Measurements from ENCODE around the gene TDRKH. TPM values are rescaled to one million over a fixed set of nuclear protein-coding genes. Genes with fewer than 3 reads are reported as not detected.
A peak's percentile ranks its signal among the peaks of the same experiment; 100 is the strongest.

Gene TDRKH
- total and polyA plus RNA-seq, 2 experiments from 2014 or later = 10.2 to 25.6 TPM

DNA sequence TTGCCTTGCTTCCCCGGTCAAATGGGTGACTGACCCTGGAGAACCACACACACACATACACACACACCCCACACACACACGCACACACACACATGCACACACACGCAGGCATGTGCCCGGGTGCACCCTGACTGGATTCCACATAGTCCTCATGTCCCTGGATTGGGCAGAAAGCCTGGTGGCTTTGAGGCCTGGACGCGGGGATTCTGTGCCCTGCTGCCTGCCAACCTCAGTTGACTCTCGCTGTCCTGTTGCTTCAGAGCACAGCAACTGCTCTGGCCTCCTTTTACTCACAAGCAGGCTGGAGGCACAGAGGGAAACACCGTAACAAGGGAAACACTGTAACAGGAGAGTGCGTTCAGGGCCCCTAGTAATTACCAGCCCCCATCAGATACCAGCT is 34.9 kb upstream of the TDRKH start (continued):
- TF ChIP-seq, protein P1, sequence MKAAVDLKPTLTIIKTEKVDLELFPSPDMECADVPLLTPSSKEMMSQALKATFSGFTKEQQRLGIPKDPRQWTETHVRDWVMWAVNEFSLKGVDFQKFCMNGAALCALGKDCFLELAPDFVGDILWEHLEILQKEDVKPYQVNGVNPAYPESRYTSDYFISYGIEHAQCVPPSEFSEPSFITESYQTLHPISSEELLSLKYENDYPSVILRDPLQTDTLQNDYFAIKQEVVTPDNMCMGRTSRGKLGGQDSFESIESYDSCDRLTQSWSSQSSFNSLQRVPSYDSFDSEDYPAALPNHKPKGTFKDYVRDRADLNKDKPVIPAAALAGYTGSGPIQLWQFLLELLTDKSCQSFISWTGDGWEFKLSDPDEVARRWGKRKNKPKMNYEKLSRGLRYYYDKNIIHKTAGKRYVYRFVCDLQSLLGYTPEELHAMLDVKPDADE (IDR thresholded peaks at IDR 0.05) = no peak
- TF ChIP-seq, protein P2, sequence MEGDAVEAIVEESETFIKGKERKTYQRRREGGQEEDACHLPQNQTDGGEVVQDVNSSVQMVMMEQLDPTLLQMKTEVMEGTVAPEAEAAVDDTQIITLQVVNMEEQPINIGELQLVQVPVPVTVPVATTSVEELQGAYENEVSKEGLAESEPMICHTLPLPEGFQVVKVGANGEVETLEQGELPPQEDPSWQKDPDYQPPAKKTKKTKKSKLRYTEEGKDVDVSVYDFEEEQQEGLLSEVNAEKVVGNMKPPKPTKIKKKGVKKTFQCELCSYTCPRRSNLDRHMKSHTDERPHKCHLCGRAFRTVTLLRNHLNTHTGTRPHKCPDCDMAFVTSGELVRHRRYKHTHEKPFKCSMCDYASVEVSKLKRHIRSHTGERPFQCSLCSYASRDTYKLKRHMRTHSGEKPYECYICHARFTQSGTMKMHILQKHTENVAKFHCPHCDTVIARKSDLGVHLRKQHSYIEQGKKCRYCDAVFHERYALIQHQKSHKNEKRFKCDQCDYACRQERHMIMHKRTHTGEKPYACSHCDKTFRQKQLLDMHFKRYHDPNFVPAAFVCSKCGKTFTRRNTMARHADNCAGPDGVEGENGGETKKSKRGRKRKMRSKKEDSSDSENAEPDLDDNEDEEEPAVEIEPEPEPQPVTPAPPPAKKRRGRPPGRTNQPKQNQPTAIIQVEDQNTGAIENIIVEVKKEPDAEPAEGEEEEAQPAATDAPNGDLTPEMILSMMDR (conservative IDR thresholded peaks at IDR 0.05; ENCODE audit: low read depth in 2 of 2) = no peak
- TF ChIP-seq EZH2phosphoT487 (IDR thresholded peaks at IDR 0.05; ENCODE audit: unreplicated experiment) (no peak), NANOG (IDR thresholded peaks at IDR 0.05; ENCODE audit: borderline replicate concordance) (no peak), ZNF331 (CRISPR knock-in tag; IDR thresholded peaks at IDR 0.05; ENCODE audit: low read depth) (no peak), STAT1 (IDR thresholded peaks at IDR 0.05; ENCODE audit: unreplicated experiment) (no peak), ZNF114 (CRISPR knock-in tag; IDR thresholded peaks at IDR 0.05) (no peak), POLR2AphosphoS5 (IDR thresholded peaks at IDR 0.05; ENCODE audit: low read depth) (no peak), JUNB (IDR thresholded peaks at IDR 0.05; ENCODE audit: unreplicated experiment) (no peak), EZH2 (IDR thresholded peaks at IDR 0.05; ENCODE audit: low read depth, unreplicated experiment) (no peak)

DNA sequence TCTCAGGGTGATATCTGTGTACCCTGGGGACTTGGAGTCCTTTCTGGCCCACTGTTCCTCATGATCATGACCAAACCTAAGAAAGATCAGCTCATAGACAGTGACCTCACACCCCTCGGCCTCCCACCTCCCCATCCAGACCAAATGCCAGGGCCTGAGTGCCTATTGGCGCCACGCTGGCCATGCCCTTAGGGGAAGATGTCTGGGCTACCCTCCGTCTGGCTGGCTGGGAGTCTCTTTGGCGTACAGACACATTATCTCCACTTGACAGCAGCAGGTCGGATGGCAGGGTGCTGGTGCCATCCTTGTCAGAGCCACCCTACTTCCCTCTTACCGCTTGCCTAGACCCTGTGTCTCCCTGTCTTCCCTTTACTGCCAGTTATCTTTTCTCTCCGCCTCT is 32.9 kb upstream of the TDRKH start:
- Mint-ChIP-seq H3K27me3 (ENCODE audit: insufficient read depth, low read depth, poor library complexity) (peaks cover 22% of the 10 kb centered on the region), H3K4me3 (no peak overlapping the region), H3K27ac (no peak overlapping the region), H3K4me1 (peaks cover 27% of the 10 kb centered on the region), H3K36me3 (ENCODE audit: low read depth) (no peaks in the 10 kb centered on the region), H3K9me3 (no peaks in the 10 kb centered on the region)
- H2AFZ ChIP-seq = no peak overlapping the region
- H3K9me2 ChIP-seq (ENCODE audit: insufficient read depth) = no peaks in the 10 kb centered on the region
- DNase-seq (ENCODE audit: low spot score) = no peak
- H3K27me3 ChIP-seq (ENCODE audit: insufficient read depth) = no peaks in the 10 kb centered on the region
- H3K4me2 ChIP-seq = no peak overlapping the region
- no peaks in the 10 kb centered on the region for H4K20me1 ChIP-seq (replicated peaks; ENCODE audit: insufficient read depth)
- H3F3A ChIP-seq (replicated peaks; ENCODE audit: low read depth) = no peaks in the 10 kb centered on the region
- TF ChIP-seq EZH2 (IDR thresholded peaks at IDR 0.05; ENCODE audit: low read depth, unreplicated experiment) = no peak
- TF ChIP-seq STAT1 (IDR thresholded peaks at IDR 0.05; ENCODE audit: unreplicated experiment) = no peak
- TF ChIP-seq NANOG (IDR thresholded peaks at IDR 0.05; ENCODE audit: borderline replicate concordance) = no peak
- no peak for TF ChIP-seq EZH2phosphoT487 (IDR thresholded peaks at IDR 0.05; ENCODE audit: unreplicated experiment)
- no peak for TF ChIP-seq CREB1 (CRISPR knock-in tag; IDR thresholded peaks at IDR 0.05; ENCODE audit: low read depth)
- no peak for TF ChIP-seq JUNB (IDR thresholded peaks at IDR 0.05; ENCODE audit: unreplicated experiment)
- no peak for TF ChIP-seq ZNF331 (CRISPR knock-in tag; IDR thresholded peaks at IDR 0.05; ENCODE audit: low read depth)
- no peak overlapping the region for H3K27ac ChIP-seq (ENCODE audit: low read depth)
- peaks cover 18% of the 10 kb centered on the region for H3K4me1 ChIP-seq (ENCODE audit: insufficient read depth)
- no peaks in the 10 kb centered on the region for H3K79me2 ChIP-seq (replicated peaks; ENCODE audit: insufficient read depth)
- ATAC-seq = no peak
- H3K4me3 ChIP-seq = no peak overlapping the region
- H3K36me3 ChIP-seq (ENCODE audit: insufficient read depth) = no peaks in the 10 kb centered on the region

- H3K9me2 ChIP-seq (ENCODE audit: insufficient read depth) = no peaks in the 10 kb centered on the region
- H3K36me3 ChIP-seq (ENCODE audit: insufficient read depth) = no peaks in the 10 kb centered on the region
- no peaks in the 10 kb centered on the region for H3K36me3 Mint-ChIP-seq (ENCODE audit: low read depth)
- ATAC-seq (peak; percentile 15; the same call in 2 of the 3 replicates), DNase-seq (ENCODE audit: low spot score) (no peak)
- no peaks in the 10 kb centered on the region for H3K27me3 ChIP-seq (ENCODE audit: insufficient read depth)
- peaks cover 21% of the 10 kb centered on the region for H3K4me1 Mint-ChIP-seq
- H3K27ac Mint-ChIP-seq = no peak overlapping the region
- no peaks in the 10 kb centered on the region for H3K9me3 Mint-ChIP-seq
- no peak overlapping the region for H3K27ac ChIP-seq (ENCODE audit: low read depth)
- H3K4me1 ChIP-seq (ENCODE audit: insufficient read depth) = peaks cover 15% of the 10 kb centered on the region
- no peaks in the 10 kb centered on the region for H4K20me1 ChIP-seq (replicated peaks; ENCODE audit: insufficient read depth)
- no peak overlapping the region for H3K4me3 ChIP-seq
- no peak overlapping the region; the same call in 2 of the 3 replicates for H3K4me3 Mint-ChIP-seq
- no peak overlapping the region for H3K4me2 ChIP-seq
- no peak overlapping the region for H2AFZ ChIP-seq
- H3F3A ChIP-seq (replicated peaks; ENCODE audit: low read depth) = no peaks in the 10 kb centered on the region
- H3K27me3 Mint-ChIP-seq (ENCODE audit: insufficient read depth, low read depth, poor library complexity) = peaks cover 21% of the 10 kb centered on the region
- H3K79me2 ChIP-seq (replicated peaks; ENCODE audit: insufficient read depth) = no peaks in the 10 kb centered on the region
- TF ChIP-seq JUNB (IDR thresholded peaks at IDR 0.05; ENCODE audit: unreplicated experiment) (no peak), POLR2AphosphoS5 (IDR thresholded peaks at IDR 0.05; ENCODE audit: low read depth) (no peak), REST (IDR thresholded peaks at IDR 0.05; ENCODE audit: unreplicated experiment) (no peak), EZH2 (IDR thresholded peaks at IDR 0.05; ENCODE audit: low read depth, unreplicated experiment) (no peak), NANOG (IDR thresholded peaks at IDR 0.05; ENCODE audit: borderline replicate concordance) (no peak), CREB1 (CRISPR knock-in tag; IDR thresholded peaks at IDR 0.05; ENCODE audit: low read depth) (no peak), ZNF331 (CRISPR knock-in tag; IDR thresholded peaks at IDR 0.05; ENCODE audit: low read depth) (no peak), STAT1 (IDR thresholded peaks at IDR 0.05; ENCODE audit: unreplicated experiment) (no peak)
- TF ChIP-seq, protein P1 (IDR thresholded peaks at IDR 0.05) = no peak
Measured at GRCh38 chr1:151822404-151822803, 32.1 kb upstream of the TDRKH start.

Data from GM23338 (cell line).